ENCODE measurements around the gene CDHR2.
A peak's percentile ranks its signal among the peaks of the same experiment; 100 is the strongest.

The CDHR2 gene

GRCh38 chr5:176620333-176620981 is 71.3 kb downstream of the CDHR2 start:
- DNase-seq (ENCODE audit: low read depth in 2 of 2) = no peak

DNA sequence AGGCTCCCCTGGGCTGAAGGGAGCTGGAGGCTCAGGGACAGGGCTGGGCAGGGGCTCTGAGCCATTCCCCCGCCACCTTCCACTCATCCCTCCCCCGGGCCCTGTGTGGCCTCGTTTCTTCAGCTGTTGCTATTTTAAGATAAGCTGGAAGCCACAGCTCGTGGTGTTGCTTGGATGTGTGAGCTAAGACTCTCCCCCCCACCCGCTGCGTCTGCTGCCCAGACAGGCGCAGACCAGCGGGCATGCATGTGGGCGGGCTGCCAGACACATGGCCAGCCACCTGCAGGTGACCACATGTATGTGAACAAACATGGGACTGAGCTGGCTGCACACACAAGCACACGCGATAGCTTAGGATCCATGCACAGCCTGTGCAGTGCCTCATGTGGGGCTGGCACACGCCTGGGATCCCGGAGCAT is 72.5 kb downstream of the CDHR2 start:
- DNase-seq (ENCODE audit: low read depth in 2 of 2) = no peak

- no peak for DNase-seq (ENCODE audit: low read depth in 2 of 2)
These were observed 75.0 kb downstream of the CDHR2 start for GRCh38 chr5:176624142-176624541.

- DNase-seq (ENCODE audit: low read depth in 2 of 2) = no peak
These were observed 75.8 kb downstream of the CDHR2 start for GRCh38 chr5:176624938-176625337.

DNA sequence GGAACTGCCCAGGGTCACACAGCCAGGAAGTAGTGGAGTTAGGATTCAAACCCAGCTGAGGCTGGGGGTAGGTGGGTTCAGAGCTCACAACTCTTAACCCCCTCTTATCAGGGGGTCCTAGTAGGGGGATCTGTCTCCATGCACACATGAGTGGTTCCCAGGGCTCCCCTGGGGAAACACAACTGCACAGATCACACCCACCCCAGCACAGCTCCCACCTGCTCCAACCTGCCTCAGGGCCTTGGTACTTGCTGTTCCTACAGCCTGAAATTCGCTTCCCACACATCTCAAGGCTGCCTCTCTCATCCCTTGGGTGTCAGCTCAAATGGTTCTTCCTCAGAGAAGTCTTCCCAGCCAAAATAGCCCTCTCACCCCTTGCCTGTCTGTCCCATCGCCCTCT is 76.4 kb downstream of the CDHR2 start:
- DNase-seq (ENCODE audit: low read depth in 2 of 2) = no peak

DNA sequence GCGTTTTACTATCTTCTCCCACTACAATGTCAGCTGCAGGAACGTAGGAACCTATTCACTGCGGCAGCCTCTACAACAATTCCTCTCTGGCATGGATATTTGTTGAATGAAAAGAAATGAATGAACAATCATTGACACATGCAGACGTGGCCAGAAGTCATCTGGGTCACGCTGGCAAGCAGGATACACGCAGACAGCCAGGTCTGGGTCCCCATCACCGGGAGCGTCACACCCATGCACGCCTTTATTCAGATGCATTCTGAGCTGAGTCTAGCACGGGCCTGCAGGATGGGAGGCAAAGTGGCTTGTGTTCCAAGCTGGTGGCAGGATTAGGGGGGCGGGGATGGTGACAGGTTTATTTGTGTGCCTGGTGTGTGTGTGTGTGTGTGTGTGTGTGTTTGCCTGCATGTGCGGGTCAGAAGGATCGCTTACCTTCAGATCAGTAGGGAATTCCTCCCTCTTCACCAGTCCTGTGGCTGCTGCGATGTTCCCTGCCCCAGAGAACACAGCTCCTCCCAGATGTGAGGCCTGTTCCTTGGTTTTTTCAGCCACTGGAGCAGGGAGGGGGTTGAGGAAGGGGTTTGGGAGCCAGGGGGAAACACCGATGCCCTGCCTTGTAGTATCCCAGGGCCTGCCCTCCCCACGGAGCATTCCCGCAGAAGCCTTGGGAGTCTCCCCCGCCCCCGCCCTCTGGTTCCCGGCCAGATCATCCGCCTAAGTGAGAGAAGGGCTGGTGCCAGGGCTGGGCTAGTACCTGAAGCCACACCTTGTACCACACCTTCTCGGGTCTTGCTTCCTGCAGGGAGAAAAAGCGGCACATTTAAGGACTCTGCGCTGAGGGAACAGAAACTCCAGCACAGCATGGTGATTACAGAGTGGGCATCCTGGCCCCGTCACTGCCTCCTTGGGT is 77.1 kb downstream of the CDHR2 start:
- DNase-seq (ENCODE audit: low read depth in 2 of 2) = no peak

DNA sequence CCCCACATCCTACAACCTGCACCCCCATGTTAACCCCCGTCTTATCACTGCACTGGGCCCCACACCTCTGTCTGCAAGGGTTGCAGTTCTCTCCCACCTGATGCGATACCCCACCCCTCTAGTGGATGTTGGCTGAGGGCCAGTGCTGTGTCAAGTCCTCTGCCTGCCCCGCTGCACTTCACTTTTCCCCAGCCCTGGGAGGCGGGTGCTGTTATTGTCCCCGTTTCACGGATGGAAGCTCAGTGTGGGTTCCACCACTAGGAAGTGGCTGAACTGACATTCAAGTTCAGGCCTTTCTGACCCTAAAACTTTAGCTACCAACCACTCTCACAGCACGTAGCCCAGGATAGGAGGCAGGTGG is 77.7 kb downstream of the CDHR2 start:
- DNase-seq (ENCODE audit: low read depth in 2 of 2) = no peak

DNA sequence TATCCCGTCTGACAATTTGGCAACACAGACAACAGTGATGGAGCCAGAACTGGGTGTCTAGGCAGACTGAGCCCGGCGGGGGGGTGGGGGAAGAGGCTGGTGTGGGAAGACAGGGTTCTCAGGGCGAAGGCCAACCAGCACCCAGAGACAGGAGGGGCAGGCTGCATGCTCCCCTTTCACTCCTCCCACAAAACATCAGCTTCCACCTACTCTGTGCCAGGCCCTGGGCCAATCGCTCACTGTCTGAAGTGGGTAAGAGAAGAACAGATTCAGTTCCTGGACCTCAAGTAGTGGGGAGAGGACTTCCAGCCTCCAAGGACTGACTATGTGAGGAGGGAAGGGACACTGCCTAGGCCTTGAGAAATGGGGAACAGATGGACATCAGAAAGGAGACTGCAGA is 78.4 kb downstream of the CDHR2 start:
- no peak for DNase-seq (ENCODE audit: low read depth in 2 of 2)

DNA sequence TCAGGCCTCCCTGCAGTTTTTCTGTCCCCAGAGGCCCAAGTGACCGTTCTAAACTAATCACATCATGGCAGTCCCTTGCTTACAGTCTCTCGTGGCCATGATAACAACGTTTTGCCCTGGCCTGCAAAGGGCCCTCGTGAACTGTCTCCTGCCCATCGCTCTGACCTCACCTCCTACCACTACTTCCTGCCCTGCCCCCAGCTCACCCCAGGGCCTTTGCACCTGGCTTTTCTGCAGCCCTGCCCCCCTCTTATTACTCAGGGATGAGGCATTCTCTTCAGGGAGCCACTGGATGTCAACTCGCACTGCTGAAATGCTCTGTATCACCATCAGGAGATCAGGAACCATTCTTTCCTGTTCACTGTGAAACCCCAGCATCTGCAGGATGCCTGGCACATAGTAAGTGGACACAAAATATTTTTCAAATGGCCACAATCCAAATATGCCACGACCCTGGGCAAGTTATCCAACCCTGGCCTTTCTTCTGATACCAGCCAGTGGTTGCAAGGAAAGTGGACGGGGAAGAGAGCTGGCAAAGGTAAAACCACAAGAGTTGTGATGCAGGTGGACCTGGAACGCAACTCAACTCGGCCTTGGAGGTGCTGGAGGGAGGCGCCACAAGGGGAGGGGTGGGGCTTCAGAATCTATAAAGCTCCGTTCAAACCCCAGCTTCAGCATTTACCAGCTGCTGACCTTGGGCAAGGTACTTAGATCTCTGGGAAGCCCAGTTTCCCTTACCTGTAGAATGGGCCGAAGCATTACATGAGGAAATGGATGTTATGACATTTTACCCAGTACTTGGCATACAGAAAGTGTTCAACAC is 79.5 kb downstream of the CDHR2 start:
- no peak for DNase-seq (ENCODE audit: low read depth in 2 of 2)

DNA sequence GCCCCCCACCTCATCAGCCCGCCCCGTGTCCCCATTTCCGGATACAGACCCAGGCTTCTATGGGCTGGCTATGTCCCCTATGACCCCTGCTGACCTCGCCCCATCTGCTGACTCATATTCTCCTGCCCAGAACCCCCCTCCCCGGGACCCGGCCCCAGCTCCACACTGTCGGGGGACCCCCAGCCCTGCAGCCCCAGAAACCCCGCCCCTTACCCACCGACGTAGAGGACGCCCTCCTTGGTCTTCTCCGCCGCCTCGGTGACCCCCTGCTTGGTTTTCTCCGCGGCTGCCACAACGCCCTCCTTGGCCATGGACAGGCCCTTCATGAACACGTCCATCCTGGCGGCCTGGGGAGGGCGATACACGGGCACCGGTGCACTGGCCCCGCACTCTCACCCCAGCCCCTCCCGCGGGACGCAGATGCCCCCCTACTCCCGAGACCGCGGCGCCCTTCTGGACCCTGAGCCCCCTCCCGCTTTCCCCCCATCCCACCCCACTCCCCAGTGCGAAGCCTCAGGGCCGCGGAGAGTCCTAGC is 80.2 kb downstream of the CDHR2 start:
- DNase-seq (ENCODE audit: low read depth in 2 of 2) = no peak

GRCh38 chr5:176629853-176630680 is 80.9 kb downstream of the CDHR2 start, which contains the start of the genes EIF4E1B and SNCB:
Gene EIF4E1B (plus strand): TSS chr5:176630675. CDS start chr5:176642788, 12,113 bp downstream.
Gene SNCB (minus strand): TSS chr5:176630534. CDS start chr5:176629654, 880 bp downstream.
- peak in 1 of 2 donors; percentile 27 for DNase-seq (ENCODE audit: low read depth in 2 of 2)

DNA sequence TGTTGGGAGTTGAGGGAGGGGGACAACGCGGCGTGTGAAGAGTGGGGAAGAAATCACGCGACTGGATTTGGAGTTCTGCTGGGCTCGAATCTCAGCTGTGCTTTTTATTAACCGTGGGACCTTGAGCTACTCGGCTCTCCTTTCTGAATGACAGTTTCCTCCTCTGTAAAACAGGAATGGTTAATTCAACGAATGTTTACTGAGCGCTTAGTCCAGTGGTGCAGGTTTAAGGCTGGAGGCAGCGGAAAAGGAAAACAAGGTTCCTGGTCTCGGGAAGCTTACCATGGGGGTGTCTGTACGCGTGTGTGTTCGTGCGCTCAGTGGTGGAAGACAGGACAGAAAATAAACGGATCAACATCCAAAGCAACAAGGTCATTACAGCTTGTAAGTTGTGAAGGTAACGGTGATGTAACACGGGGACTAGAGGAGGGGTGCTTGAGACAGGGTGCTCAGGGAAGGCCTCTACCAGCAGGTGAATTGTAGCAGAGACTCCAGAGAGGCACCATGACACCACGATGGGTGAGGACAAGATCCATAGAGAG is 81.6 kb downstream of the CDHR2 start:
- DNase-seq (ENCODE audit: low read depth in 2 of 2) = no peak

- DNase-seq (ENCODE audit: low read depth in 2 of 2) = no peak
These were observed 82.5 kb downstream of the CDHR2 start for GRCh38 chr5:176631383-176632200.

GRCh38 chr5:176632745-176633144 is 83.6 kb downstream of the CDHR2 start:
- DNase-seq (ENCODE audit: low read depth in 2 of 2) = no peak

GRCh38 chr5:176633598-176633997 is 84.5 kb downstream of the CDHR2 start:
- no peak for DNase-seq (ENCODE audit: low read depth in 2 of 2)

- no peak for DNase-seq (ENCODE audit: low read depth in 2 of 2)
These were observed 87.3 kb downstream of the CDHR2 start for GRCh38 chr5:176636426-176636825.

DNA sequence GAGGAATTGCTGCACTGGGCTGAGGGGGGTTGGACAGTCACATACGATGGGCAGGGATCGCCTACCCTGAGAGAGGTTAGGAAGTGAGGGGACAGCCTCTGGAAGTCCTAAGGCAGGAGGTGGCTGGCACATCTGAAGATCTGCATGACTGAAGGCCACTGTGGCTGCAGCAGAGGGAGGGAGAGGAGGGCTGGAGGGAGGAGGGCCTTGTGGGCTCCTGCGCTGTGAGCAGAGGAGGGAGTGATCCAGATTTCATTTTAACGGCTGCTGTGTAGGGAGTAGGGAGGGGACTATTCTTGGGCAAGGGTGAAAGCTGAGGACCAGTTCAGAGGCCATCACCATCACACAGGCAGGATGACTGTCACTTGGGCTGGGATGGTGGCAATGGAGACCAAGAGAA is 88.4 kb downstream of the CDHR2 start:
- no peak for DNase-seq (ENCODE audit: low read depth in 2 of 2)

GRCh38 chr5:176638437-176638836 is 89.3 kb downstream of the CDHR2 start:
- DNase-seq (ENCODE audit: low read depth in 2 of 2) = no peak

- no peak for DNase-seq (ENCODE audit: low read depth in 2 of 2)
These were observed 90.1 kb downstream of the CDHR2 start for GRCh38 chr5:176639208-176639607.

- no peak for DNase-seq (ENCODE audit: low read depth in 2 of 2)
These were observed 90.8 kb downstream of the CDHR2 start for GRCh38 chr5:176639981-176640380.
